ENCODE data around the gene RPS6KC1.
"Not testable (repeated sequence)": the region's sequence is repeated elsewhere in the genome, so short reads cannot be mapped to it uniquely, and the experiment has no call there.

DNA sequence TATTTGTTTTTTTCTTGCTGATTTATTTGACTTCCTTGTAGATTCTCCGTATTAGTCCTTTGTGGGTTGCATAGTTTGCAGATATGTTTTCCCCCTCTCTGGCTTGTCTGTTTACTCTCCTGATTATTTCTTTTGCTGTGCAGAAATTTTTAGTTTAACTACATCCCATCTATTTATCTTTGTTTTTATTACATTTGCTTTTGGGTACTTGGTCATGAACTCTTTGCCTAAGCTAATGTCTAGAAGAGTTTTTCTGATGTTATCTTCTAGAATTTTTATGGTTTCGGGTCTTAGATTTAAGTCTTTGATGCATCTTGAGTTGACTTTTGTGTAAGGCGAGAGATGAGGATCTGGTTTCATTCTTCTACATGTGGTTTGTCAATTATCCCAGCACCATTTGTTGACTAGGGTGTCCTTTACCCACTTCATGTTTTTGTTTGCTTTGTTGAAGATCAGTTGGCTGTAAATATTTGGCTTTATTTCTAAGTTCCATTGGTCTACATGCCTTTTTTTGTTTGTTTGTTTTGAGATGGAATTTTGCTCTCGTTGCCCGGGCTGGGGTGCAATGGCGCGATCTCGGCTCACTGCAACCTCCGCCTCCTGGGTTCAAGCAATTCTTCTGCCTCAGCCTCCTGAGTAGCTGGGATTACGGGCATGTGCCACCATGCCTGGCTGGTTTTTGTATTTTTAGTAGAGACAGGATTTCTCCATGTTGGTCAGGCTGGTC is 145.4 kb downstream of the RPS6KC1 start:
- TF ChIP-seq POLR2A, POLR2AphosphoS5, TAF1, SPI1 (IDR thresholded peaks at IDR 0.05; ENCODE audit: low read depth, low read length): not testable (repeated sequence)

Measured in GM12891 (cell line).